ENCODE results near the gene BCO2. TPM values are rescaled to one million over a fixed set of nuclear protein-coding genes. Genes with fewer than 3 reads are reported as not detected.

Gene BCO2
- total RNA-seq, 2 donors from 2014 or later: 3.2 to 9.1 TPM

DNA sequence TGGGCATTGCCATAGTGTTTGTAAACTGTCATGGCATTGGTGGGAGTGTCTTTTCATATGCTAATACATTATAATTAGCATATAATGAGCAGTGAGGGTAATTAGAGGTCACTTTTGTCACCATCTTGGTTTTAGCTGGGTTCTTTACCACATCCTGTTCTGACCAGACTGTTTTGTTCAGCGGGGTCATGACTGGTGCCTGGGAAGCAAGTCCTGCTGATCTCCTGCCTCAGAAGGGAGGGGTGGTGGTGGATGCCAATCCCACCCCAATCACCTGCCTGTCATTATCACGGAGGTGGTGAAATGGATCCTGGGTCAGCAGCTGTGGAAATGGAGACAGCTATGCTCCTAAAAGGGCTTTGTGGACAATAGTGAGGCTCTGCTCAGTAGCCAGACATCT is 42.6 kb upstream of the BCO2 start:
- no peak overlapping the region for H3K4me3 ChIP-seq
- no peak for DNase-seq (ENCODE audit: low spot score)
- intact Hi-C loops (cut with DNase I): no loop called here
- H3K27me3 ChIP-seq (replicated peaks; ENCODE audit: insufficient read depth): no peaks in the 10 kb centered on the region
- H3K9me3 ChIP-seq: no peaks in the 10 kb centered on the region
- no peaks in the 10 kb centered on the region for H3K4me1 ChIP-seq (replicated peaks)
- TF ChIP-seq POLR2AphosphoS5 (IDR thresholded peaks at IDR 0.05): no peak
- TF ChIP-seq, protein P1, sequence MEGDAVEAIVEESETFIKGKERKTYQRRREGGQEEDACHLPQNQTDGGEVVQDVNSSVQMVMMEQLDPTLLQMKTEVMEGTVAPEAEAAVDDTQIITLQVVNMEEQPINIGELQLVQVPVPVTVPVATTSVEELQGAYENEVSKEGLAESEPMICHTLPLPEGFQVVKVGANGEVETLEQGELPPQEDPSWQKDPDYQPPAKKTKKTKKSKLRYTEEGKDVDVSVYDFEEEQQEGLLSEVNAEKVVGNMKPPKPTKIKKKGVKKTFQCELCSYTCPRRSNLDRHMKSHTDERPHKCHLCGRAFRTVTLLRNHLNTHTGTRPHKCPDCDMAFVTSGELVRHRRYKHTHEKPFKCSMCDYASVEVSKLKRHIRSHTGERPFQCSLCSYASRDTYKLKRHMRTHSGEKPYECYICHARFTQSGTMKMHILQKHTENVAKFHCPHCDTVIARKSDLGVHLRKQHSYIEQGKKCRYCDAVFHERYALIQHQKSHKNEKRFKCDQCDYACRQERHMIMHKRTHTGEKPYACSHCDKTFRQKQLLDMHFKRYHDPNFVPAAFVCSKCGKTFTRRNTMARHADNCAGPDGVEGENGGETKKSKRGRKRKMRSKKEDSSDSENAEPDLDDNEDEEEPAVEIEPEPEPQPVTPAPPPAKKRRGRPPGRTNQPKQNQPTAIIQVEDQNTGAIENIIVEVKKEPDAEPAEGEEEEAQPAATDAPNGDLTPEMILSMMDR (IDR thresholded peaks at IDR 0.05): no peak
- TF ChIP-seq POLR2A (IDR thresholded peaks at IDR 0.05): no peak
- no peak overlapping the region for H3K27ac ChIP-seq
- 54% methylated on average over 2 of the region's 2 CpGs for WGBS
- no peaks in the 10 kb centered on the region for H3K36me3 ChIP-seq

DNA sequence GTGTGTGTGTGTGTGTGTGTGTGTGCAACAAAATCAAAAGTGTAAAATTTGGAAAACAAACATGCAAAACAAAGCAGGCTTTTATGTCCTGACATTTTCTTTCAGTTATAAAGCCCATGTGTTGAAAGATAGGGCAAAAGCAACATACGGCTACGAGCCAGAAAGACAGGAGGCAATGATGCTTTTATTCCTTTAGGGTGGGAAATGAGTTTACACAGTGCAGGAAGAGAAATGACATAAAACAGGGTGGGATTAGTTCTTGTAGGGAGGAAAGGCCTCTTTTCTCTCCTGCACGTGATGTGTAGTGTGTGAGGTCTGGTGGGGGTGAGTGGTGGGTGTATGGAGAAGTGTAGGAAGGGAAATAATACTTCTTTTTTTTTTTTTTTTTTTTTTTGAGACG is 40.8 kb upstream of the BCO2 start:
- no peak for TF ChIP-seq POLR2AphosphoS5 (IDR thresholded peaks at IDR 0.05)
- TF ChIP-seq, protein P1 (IDR thresholded peaks at IDR 0.05): no peak
- no peak for TF ChIP-seq POLR2A (IDR thresholded peaks at IDR 0.05)
- Histone ChIP-seq H3K36me3 (no peaks in the 10 kb centered on the region), H3K9me3 (no peaks in the 10 kb centered on the region), H3K27me3 (replicated peaks; ENCODE audit: insufficient read depth) (no peaks in the 10 kb centered on the region), H3K27ac (no peak overlapping the region), H3K4me1 (replicated peaks) (no peaks in the 10 kb centered on the region), H3K4me3 (no peak overlapping the region)
- intact Hi-C loops (cut with DNase I): no loop called here
- no peak for DNase-seq (ENCODE audit: low spot score)
- WGBS: 91% methylated on average over 4 of the region's 4 CpGs

DNA sequence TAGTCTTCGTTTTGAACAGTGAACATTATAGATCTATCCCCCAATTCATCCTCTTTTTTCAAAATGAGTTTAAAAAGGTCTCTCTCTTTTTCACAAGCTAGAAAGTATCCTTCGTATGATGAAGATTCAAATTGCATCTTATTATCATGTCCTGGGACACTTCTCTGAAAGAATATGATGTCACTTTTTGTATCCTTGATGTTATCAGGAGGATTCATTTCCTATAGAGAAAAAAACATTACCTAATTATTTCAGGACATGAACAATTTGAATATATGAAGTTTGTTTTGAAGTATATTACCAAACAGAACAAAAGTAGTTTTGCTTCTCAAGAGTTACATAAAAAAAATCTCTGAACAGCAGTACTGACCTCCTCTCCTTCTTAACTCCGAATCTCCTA is 31.7 kb upstream of the BCO2 start:
- Histone ChIP-seq H3K9me3 (no peaks in the 10 kb centered on the region), H3K27ac (no peak overlapping the region), H3K4me3 (no peak overlapping the region), H3K4me1 (replicated peaks) (no peaks in the 10 kb centered on the region), H3K36me3 (no peaks in the 10 kb centered on the region), H3K27me3 (replicated peaks; ENCODE audit: insufficient read depth) (no peaks in the 10 kb centered on the region)
- WGBS: 94% methylated on average over 3 of the region's 3 CpGs
- intact Hi-C loops (cut with DNase I): no loop called here
- DNase-seq (ENCODE audit: low spot score): no peak
- TF ChIP-seq POLR2A (IDR thresholded peaks at IDR 0.05): no peak
- TF ChIP-seq POLR2AphosphoS5 (IDR thresholded peaks at IDR 0.05): no peak
- TF ChIP-seq, protein P1 (IDR thresholded peaks at IDR 0.05): no peak

DNA sequence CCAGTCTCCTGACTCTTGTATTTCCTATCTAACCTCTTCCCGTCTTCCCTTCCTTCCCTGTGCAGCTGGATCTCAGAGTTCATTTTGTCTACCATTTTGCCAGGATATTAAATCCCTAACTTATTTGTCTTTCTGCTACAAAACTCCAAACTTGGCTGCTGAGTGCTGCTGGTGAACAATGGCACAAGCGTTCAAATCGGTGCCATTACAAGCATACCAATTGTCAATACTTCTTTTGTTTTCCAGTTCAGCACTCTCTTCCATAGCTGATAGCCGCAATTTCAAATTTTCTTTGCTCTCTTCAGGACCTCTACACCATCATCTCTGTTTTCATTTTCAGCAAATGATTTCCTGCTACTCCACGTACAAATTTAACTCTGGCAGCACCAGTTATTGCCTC is 24.8 kb upstream of the BCO2 start:
- H3K27me3 ChIP-seq (replicated peaks; ENCODE audit: insufficient read depth): no peaks in the 10 kb centered on the region
- intact Hi-C loops (cut with DNase I): no loop called here
- TF ChIP-seq POLR2AphosphoS5 (IDR thresholded peaks at IDR 0.05) (no peak), POLR2A (IDR thresholded peaks at IDR 0.05) (no peak)
- TF ChIP-seq, protein P1 (IDR thresholded peaks at IDR 0.05): no peak
- no peak overlapping the region for H3K27ac ChIP-seq
- H3K4me1 ChIP-seq (replicated peaks): no peaks in the 10 kb centered on the region
- H3K9me3 ChIP-seq: no peaks in the 10 kb centered on the region
- no peaks in the 10 kb centered on the region for H3K36me3 ChIP-seq
- H3K4me3 ChIP-seq: no peak overlapping the region
- no peak for DNase-seq (ENCODE audit: low spot score)
- WGBS: 46% methylated on average over 5 of the region's 5 CpGs

GRCh38 chr11:112156153-112156955 is 19.0 kb upstream of the BCO2 start:
- WGBS: 85% methylated on average over 5 of the region's 5 CpGs
- Histone ChIP-seq H3K4me1 (replicated peaks) (no peaks in the 10 kb centered on the region), H3K27me3 (replicated peaks; ENCODE audit: insufficient read depth) (no peaks in the 10 kb centered on the region), H3K36me3 (no peaks in the 10 kb centered on the region), H3K4me3 (no peak overlapping the region), H3K9me3 (no peaks in the 10 kb centered on the region), H3K27ac (no peak overlapping the region)
- no peak for TF ChIP-seq POLR2A (IDR thresholded peaks at IDR 0.05)
- intact Hi-C loops (cut with DNase I): no loop called here
- no peak for DNase-seq (ENCODE audit: low spot score)

Data from prostate gland (tissue), 2 donors.